Lower lobe of right lung (tissue), 2 donors: ENCODE results near the gene KCNJ11. TPM values are rescaled to one million over a fixed set of nuclear protein-coding genes. Genes with fewer than 3 reads are reported as not detected.

Experiments used
- ATAC-seq, 2 donors: fragments of 200-7000 bp; cut with Tn5 transposase; one replicate each; pipeline ENCODE4 v1.9.1; 2020 to 2022; ENCODE audit warnings: mild to moderate bottlenecking in 2 of 2, moderate library complexity in 2 of 2
- DNase-seq: peaks from one replicate; pipeline ENCODE4 v3.0.0-alpha.2; 2020
- H3K27ac ChIP-seq: fragments of 200-600 bp; one replicate; pipeline ENCODE4 v1.8.0; 2022
- H3K27me3 ChIP-seq: fragments of 200-600 bp; one replicate; pipeline ENCODE4 v1.8.0; 2022; ENCODE audit warnings: low read depth
- H3K36me3 ChIP-seq: fragments of 200-600 bp; one replicate; pipeline ENCODE4 v1.8.0; 2022; ENCODE audit warnings: mild to moderate bottlenecking
- H3K4me1 ChIP-seq: fragments of 200-600 bp; one replicate; pipeline ENCODE4 v1.8.0; 2022
- H3K4me3 ChIP-seq: fragments of 200-600 bp; one replicate; pipeline ENCODE4 v1.8.0; 2022; ENCODE audit warnings: mild to moderate bottlenecking
- H3K9me3 ChIP-seq: fragments of 200-600 bp; one replicate; pipeline ENCODE4 v1.8.0; 2022
- CTCF ChIP-seq: fragments of 200-600 bp; IDR thresholded peaks from one replicate; pipeline ENCODE4 v1.8.0; 2022; ENCODE audit warnings: antibody characterized with exemption, mild to moderate bottlenecking
- intact Hi-C: fragments of 100-400 bp; cut with DNase I; formaldehyde crosslinking; loops from one replicate; pipeline ENCODE4 v1.11.0; 2022
- total RNA-seq: library from RNA; stranded (reverse); fragmentation: NEBNext Ultra II Directional; extraction: Animal tissue kit (Norgen Biotek cat#: 25700); gene quantifications from one replicate; pipeline ENCODE4 v1.2.1, GENCODE V29; 2021
- donor health status: DM: no; HTN: yes; CAD: no; lungs with severe emphysema.

KCNJ11 gene
- total RNA-seq, 1 donor from 2014 or later: 4.3 TPM

GRCh38 chr11:17379383-17380180, 8.9 kb downstream of the KCNJ11 start:
- intact Hi-C loops: loop anchor here (5.0 kb wide), 1 partner anchor 123 kb away; no protein-coding TSS in a partner anchor
- ATAC-seq: no peak
- no peaks in the 10 kb centered on the region for H3K36me3 ChIP-seq

GRCh38 chr11:17378655-17379054, 9.8 kb downstream of the KCNJ11 start:
- no peaks in the 10 kb centered on the region for H3K4me1 ChIP-seq
- no peaks in the 10 kb centered on the region for H3K27me3 ChIP-seq
- H3K4me3 ChIP-seq: no peak overlapping the region
- H3K27ac ChIP-seq: no peak overlapping the region
- ATAC-seq (no peak), DNase-seq (no peak)
- H3K36me3 ChIP-seq: no peaks in the 10 kb centered on the region
- no peak for TF ChIP-seq CTCF
- intact Hi-C loops: no loop called here
- H3K9me3 ChIP-seq: peaks cover 3% of the 10 kb centered on the region

More at GRCh38 chr11:17379383-17380180, 8.9 kb downstream of the KCNJ11 start:
- Histone ChIP-seq H3K4me3 (no peak overlapping the region), H3K9me3 (no peaks in the 10 kb centered on the region), H3K27ac (no peak overlapping the region), H3K4me1 (no peaks in the 10 kb centered on the region), H3K27me3 (peaks cover 4% of the 10 kb centered on the region)
- no peak for TF ChIP-seq CTCF
- DNase-seq: no peak

GRCh38 chr11:17376493-17376892, 12.0 kb downstream of the KCNJ11 start:
- H3K9me3 ChIP-seq: peaks cover 25% of the 10 kb centered on the region
- H3K4me3 ChIP-seq: no peak overlapping the region
- DNase-seq: no peak
- ATAC-seq: no peak
- intact Hi-C loops: no loop called here
- no peak for TF ChIP-seq CTCF
- H3K27ac ChIP-seq: no peak overlapping the region
- no peaks in the 10 kb centered on the region for H3K4me1 ChIP-seq
- H3K27me3 ChIP-seq: no peaks in the 10 kb centered on the region
- no peaks in the 10 kb centered on the region for H3K36me3 ChIP-seq

GRCh38 chr11:17375547-17375946, 12.9 kb downstream of the KCNJ11 start:
- no peak for DNase-seq
- no peaks in the 10 kb centered on the region for H3K36me3 ChIP-seq
- H3K27me3 ChIP-seq: no peaks in the 10 kb centered on the region
- H3K27ac ChIP-seq: no peak overlapping the region
- peaks cover 34% of the 10 kb centered on the region for H3K9me3 ChIP-seq
- no peak for ATAC-seq
- intact Hi-C loops: no loop called here
- no peak for TF ChIP-seq CTCF
- no peaks in the 10 kb centered on the region for H3K4me1 ChIP-seq
- no peak overlapping the region for H3K4me3 ChIP-seq

- Histone ChIP-seq H3K9me3 (peaks cover 53% of the 10 kb centered on the region), H3K27ac (no peak overlapping the region), H3K27me3 (no peaks in the 10 kb centered on the region), H3K4me1 (no peaks in the 10 kb centered on the region), H3K4me3 (no peak overlapping the region), H3K36me3 (peaks cover 7% of the 10 kb centered on the region)
- intact Hi-C loops: no loop called here
- DNase-seq: no peak
- no peak for TF ChIP-seq CTCF
- no peak for ATAC-seq
These were observed 16.8 kb downstream of the KCNJ11 start for GRCh38 chr11:17371614-17372013.
